ENCODE results near the gene RPS3A.
"Not testable (repeated sequence)": the region's sequence is repeated elsewhere in the genome, so short reads cannot be mapped to it uniquely, and the experiment has no call there.

The RPS3A gene

GRCh38 chr4:151099229-151099975 lies at the start of gene RPS3A:
TSS of gene RPS3A (plus strand) at chr4:151099628. CDS start at chr4:151099653, 25 bp downstream.
- peak; percentile 96 for DNase-seq

GRCh38 chr4:151052785-151053184 lies 46.6 kb upstream of the RPS3A start:
- no peak for DNase-seq

GRCh38 chr4:151055539-151055938 lies 43.9 kb upstream of the RPS3A start:
- DNase-seq: no peak

- not testable (repeated sequence) for DNase-seq
These were observed 36.3 kb upstream of the RPS3A start for GRCh38 chr4:151063143-151063542.

GRCh38 chr4:151067316-151067970 lies 32.0 kb upstream of the RPS3A start:
- DNase-seq: no peak

- DNase-seq: no peak
These were observed 25.0 kb upstream of the RPS3A start for GRCh38 chr4:151074416-151074916.

- not testable (repeated sequence) for DNase-seq
These were observed 21.4 kb upstream of the RPS3A start for GRCh38 chr4:151077978-151078377.

- no peak for DNase-seq
These were observed 12.0 kb upstream of the RPS3A start for GRCh38 chr4:151087467-151087866.

- no peak for DNase-seq
These were observed 8.4 kb upstream of the RPS3A start for GRCh38 chr4:151091047-151091446.

GRCh38 chr4:151092488-151092887 lies 6.9 kb upstream of the RPS3A start:
- no peak for DNase-seq

GRCh38 chr4:151093203-151093602 lies 6.2 kb upstream of the RPS3A start:
- DNase-seq: no peak

GRCh38 chr4:151094290-151094751 lies 5.1 kb upstream of the RPS3A start:
- no peak for DNase-seq

GRCh38 chr4:151095142-151095541 lies 4.3 kb upstream of the RPS3A start:
- no peak for DNase-seq

GRCh38 chr4:151097759-151098158 lies 1.7 kb upstream of the RPS3A start:
- no peak for DNase-seq

- no peak for DNase-seq
These were observed 524 bp upstream of the RPS3A start for GRCh38 chr4:151098979-151099228.

GRCh38 chr4:151099976-151100417 lies 569 bp downstream of the RPS3A start:
- DNase-seq: peak; percentile 6

- no peak for DNase-seq
These were observed 1.1 kb downstream of the RPS3A start for GRCh38 chr4:151100531-151100930.

GRCh38 chr4:151103758-151104157 lies 4.3 kb downstream of the RPS3A start:
- no peak for DNase-seq

GRCh38 chr4:151104621-151105020 lies 5.2 kb downstream of the RPS3A start:
- DNase-seq: no peak

GRCh38 chr4:151105454-151106032 lies 6.1 kb downstream of the RPS3A start:
- no peak for DNase-seq

GRCh38 chr4:151107063-151107462 lies 7.6 kb downstream of the RPS3A start:
- DNase-seq: no peak

GRCh38 chr4:151110236-151110635 lies 10.8 kb downstream of the RPS3A start:
- DNase-seq: no peak

- DNase-seq: no peak
These were observed 14.9 kb downstream of the RPS3A start for GRCh38 chr4:151114338-151114737.

- no peak for DNase-seq
These were observed 15.6 kb downstream of the RPS3A start for GRCh38 chr4:151114986-151115385.
